Stimulated activated CD4-positive, alpha-beta T cell treated with anti-CD3 and anti-CD28 coated beads, Interleukin-1b, Interleukin-23, amount 100 ng/mL, for 48 hours (primary cell): ENCODE data around the gene ANO2.

Experiments
- DNase-seq: peaks from one replicate; pipeline ENCODE4 v3.0.0-alpha.2; 2020

The ANO2 gene

GRCh38 chr12:5525783-5526367 lies 419.2 kb downstream of the ANO2 start:
- DNase-seq = no peak

- DNase-seq = no peak
Observed at GRCh38 chr12:5524769-5525436, 420.2 kb downstream of the ANO2 start.

GRCh38 chr12:5524116-5524768 lies 420.8 kb downstream of the ANO2 start:
- no peak for DNase-seq

GRCh38 chr12:5523396-5524115 lies 421.5 kb downstream of the ANO2 start:
- DNase-seq = no peak

GRCh38 chr12:5522432-5523335 lies 422.4 kb downstream of the ANO2 start:
- no peak for DNase-seq

GRCh38 chr12:5521456-5522325 lies 423.4 kb downstream of the ANO2 start:
- DNase-seq = no peak

- no peak for DNase-seq
Observed at GRCh38 chr12:5520831-5521230, 424.2 kb downstream of the ANO2 start.

- no peak for DNase-seq
Observed at GRCh38 chr12:5520037-5520436, 425.0 kb downstream of the ANO2 start.

GRCh38 chr12:5518584-5519365 lies 426.3 kb downstream of the ANO2 start:
- no peak for DNase-seq

- DNase-seq = no peak
Observed at GRCh38 chr12:5516371-5517241, 428.5 kb downstream of the ANO2 start.

GRCh38 chr12:5515458-5515857 lies 429.6 kb downstream of the ANO2 start:
- DNase-seq = no peak

GRCh38 chr12:5514545-5514944 lies 430.5 kb downstream of the ANO2 start:
- no peak for DNase-seq

GRCh38 chr12:5514016-5514415 lies 431.0 kb downstream of the ANO2 start:
- no peak for DNase-seq

- no peak for DNase-seq
Observed at GRCh38 chr12:5513406-5513805, 431.7 kb downstream of the ANO2 start.
